NT2/D1 (cell line): ENCODE measurements around the gene KCNQ1.

Experiments
- SUZ12 ChIP-seq: IDR thresholded peaks from 2 replicates; pipeline ENCODE4 v1.6.1; 2011; ENCODE audit not compliant: insufficient read length, insufficient read depth; ENCODE audit errors: extremely low read depth
- YY1 ChIP-seq: IDR thresholded peaks from 2 replicates; pipeline ENCODE4 v1.6.1; 2011; ENCODE audit not compliant: insufficient read length, insufficient read depth
- ZNF274 ChIP-seq: IDR thresholded peaks from 2 replicates; pipeline ENCODE4 v1.6.1; 2011; ENCODE audit warnings: mild to moderate bottlenecking, low read depth, low read length

- no peak for TF ChIP-seq SUZ12
- no peak for TF ChIP-seq YY1
- no peak for TF ChIP-seq ZNF274
Measured at GRCh38 chr11:2808850-2809846, 364.3 kb downstream of the KCNQ1 start.
